IMR-90 (cell line): ENCODE results near the gene RBM15B. TPM values are rescaled to one million over a fixed set of nuclear protein-coding genes. Genes with fewer than 3 reads are reported as not detected.

Experiments used
- ATAC-seq: fragments of 200-7000 bp; cut with Tn5 transposase; 2 replicates; pipeline ENCODE4 v1.9.1; 2020; ENCODE audit warnings: low read depth, mild to moderate bottlenecking, moderate library complexity
- BruUV-seq: library from RNA; stranded (reverse); fragments of 400-500 nt; replicated peaks from 2 replicates; lab custom pipeline; 2021; lab: Mats Ljungman, UMichigan
- CTCF ChIA-PET: fragments of 300-600 bp; formaldehyde crosslinking; extraction: SDS; loops from one replicate; lab custom pipeline; 2021; ENCODE audit warnings: antibody characterized with exemption; lab: Yijun Ruan, JAX
- POLR2A ChIA-PET: fragments of 300-600 bp; sonication (Branson Sonifier 250); formaldehyde crosslinking; loops from one replicate; lab custom pipeline; 2022; ENCODE audit warnings: antibody characterized with exemption; ENCODE audit not compliant: unreplicated experiment; lab: Charles Lee
- DNase-seq: peaks from one replicate; pipeline ENCODE4 v3.0.0; 2013
- H2AFZ ChIP-seq: replicated peaks from 2 replicates; pipeline ENCODE3; 2013; ENCODE audit warnings: low read length, mild to moderate bottlenecking; ENCODE audit not compliant: poor library complexity
- H2AK5ac ChIP-seq: 2 replicates; pipeline ENCODE4 v1.6.1; 2013; ENCODE audit warnings: low read depth, low read length, inconsistent platforms
- H2AK9ac ChIP-seq: replicated peaks from 2 replicates; pipeline ENCODE3; 2013; ENCODE audit warnings: mild to moderate bottlenecking, low read depth, low read length, moderate library complexity; ENCODE audit not compliant: poor library complexity
- H2BK120ac ChIP-seq: 2 replicates; pipeline ENCODE4 v1.6.1; 2013; ENCODE audit warnings: low read depth, low read length, inconsistent platforms
- H2BK15ac ChIP-seq: 3 replicates; pipeline ENCODE4 v1.6.1; 2013; ENCODE audit warnings: low read depth, low read length, inconsistent platforms
- H2BK20ac ChIP-seq: 2 replicates; pipeline ENCODE4 v1.6.1; 2013; ENCODE audit warnings: low read depth, mild to moderate bottlenecking, inconsistent platforms, low read length, moderate library complexity
- H2BK5ac ChIP-seq: 2 replicates; pipeline ENCODE4 v1.6.1; 2013; ENCODE audit warnings: mild to moderate bottlenecking, low read depth, low read length, inconsistent platforms; ENCODE audit not compliant: poor library complexity, severe bottlenecking
- H3K14ac ChIP-seq: replicated peaks from 2 replicates; pipeline ENCODE4 v1.6.1; 2013; ENCODE audit warnings: low read depth, low read length, inconsistent platforms
- H3K18ac ChIP-seq: 2 replicates; pipeline ENCODE4 v1.6.1; 2013; ENCODE audit warnings: low read depth, low read length, control low read depth
- H3K23ac ChIP-seq: 2 replicates; pipeline ENCODE4 v1.6.1; 2013; ENCODE audit warnings: low read depth, low read length, inconsistent platforms
- H3K27ac ChIP-seq: 2 replicates; pipeline ENCODE4 v1.5.1; 2013; ENCODE audit warnings: mild to moderate bottlenecking, control low read depth, low read length; ENCODE audit not compliant: insufficient read depth
- H3K27me3 ChIP-seq: 2 replicates; pipeline ENCODE4 v1.6.1; 2013; ENCODE audit warnings: low read length; ENCODE audit not compliant: control insufficient read depth, insufficient read depth
- H3K36me3 ChIP-seq: 2 replicates; pipeline ENCODE4 v1.6.1; 2013; ENCODE audit warnings: low read length, mixed read lengths; ENCODE audit not compliant: control insufficient read depth, insufficient read depth
- H3K4ac ChIP-seq: 2 replicates; pipeline ENCODE4 v1.6.1; 2013; ENCODE audit warnings: low read depth, low read length, inconsistent platforms
- H3K4me1 ChIP-seq: 2 replicates; pipeline ENCODE4 v1.6.1; 2013; ENCODE audit warnings: low read length, mixed read lengths; ENCODE audit not compliant: control insufficient read depth, insufficient read depth
- H3K4me2 ChIP-seq: 2 replicates; pipeline ENCODE4 v1.6.1; 2013; ENCODE audit warnings: low read depth, mild to moderate bottlenecking, control low read depth, low read length, moderate library complexity
- H3K4me3 ChIP-seq: 2 replicates; pipeline ENCODE4 v1.5.1; 2013; ENCODE audit warnings: low read depth, mild to moderate bottlenecking, control low read depth, low read length, moderate library complexity; ENCODE audit not compliant: insufficient read depth
- H3K56ac ChIP-seq: 2 replicates; pipeline ENCODE4 v1.6.1; 2013; ENCODE audit warnings: low read length, inconsistent platforms; ENCODE audit not compliant: insufficient read depth; ENCODE audit errors: extremely low read depth
- H3K79me1 ChIP-seq, 2 experiments: 2 replicates each; pipeline ENCODE4 v1.6.1; 2013; ENCODE audit warnings: low read length in 2 of 2, inconsistent platforms in 1 of 2, low read depth in 1 of 2
- H3K9ac ChIP-seq: 2 replicates; pipeline ENCODE4 v1.6.1; 2013; ENCODE audit warnings: low read depth, low read length, control low read depth
- H3K9me1 ChIP-seq: 2 replicates; pipeline ENCODE4 v1.6.1; 2013; ENCODE audit warnings: low read length, inconsistent platforms; ENCODE audit not compliant: insufficient read depth
- H3K9me3 ChIP-seq: 2 replicates; pipeline ENCODE4 v1.6.1; 2013; ENCODE audit warnings: low read length; ENCODE audit not compliant: control insufficient read depth, insufficient read depth
- H4K20me1 ChIP-seq: 2 replicates; pipeline ENCODE4 v1.6.1; 2013; ENCODE audit warnings: low read length, inconsistent platforms; ENCODE audit not compliant: insufficient read depth
- H4K5ac ChIP-seq: 2 replicates; pipeline ENCODE4 v1.6.1; 2013; ENCODE audit warnings: mild to moderate bottlenecking, low read depth, low read length, control low read depth
- H4K8ac ChIP-seq, 2 experiments: 2 replicates each; pipeline ENCODE4 v1.6.1; 2013; ENCODE audit warnings: low read depth in 2 of 2, low read length in 2 of 2, control low read depth in 1 of 2, inconsistent platforms in 1 of 2
- H4K91ac ChIP-seq: 2 replicates; pipeline ENCODE4 v1.6.1; 2013; ENCODE audit warnings: low read depth, low read length, inconsistent platforms; ENCODE audit not compliant: insufficient read depth
- MAFK ChIP-seq: IDR thresholded peaks from 2 replicates; pipeline ENCODE4 v1.6.1; 2012; ENCODE audit warnings: low read depth, low read length, improper control_type of control experiment
- RAD21 ChIP-seq: IDR thresholded peaks from 2 replicates; pipeline ENCODE4 v1.6.1; 2012; ENCODE audit warnings: low read length, improper control_type of control experiment
- dilution Hi-C: fragments of 300-500 bp; cut with HindIII; formaldehyde crosslinking; loops from one replicate; pipeline ENCODE4 v1.14.3; 2018; ENCODE audit warnings: low sequenced_read_pairs; ENCODE audit not compliant: unreplicated experiment
- in situ Hi-C: fragments of 300-500 bp; cut with MboI; formaldehyde crosslinking; loops from 3 replicates; pipeline ENCODE4 v1.14.3; 2019; ENCODE audit warnings: low sequenced_read_pairs, inconsistent platforms, mixed read lengths
- intact Hi-C: fragments of 100-400 bp; cut with micrococcal nuclease; formaldehyde crosslinking; loops from 2 replicates; pipeline ENCODE4 v1.10.0; 2022
- polyA plus RNA-seq, 3 experiments: library from polyadenylated mRNA; depleted of rRNA; stranded (reverse); fragments of >200 nt; gene quantifications; 2 replicates each; pipeline ENCODE4 v1.2.3, GENCODE V29; 2012; ENCODE audit warnings: low replicate concordance in 1 of 3
- total RNA-seq: library from RNA; depleted of rRNA; stranded (reverse); fragments of >200 nt; gene quantifications from 2 replicates; pipeline ENCODE4 v1.2.3, GENCODE V29; 2012
- TF ChIP-seq, protein P1 (sequence below): conservative IDR thresholded peaks from 2 replicates; pipeline ENCODE4 v1.5.1; 2012; ENCODE audit warnings: mild to moderate bottlenecking, low read depth, low read length, improper control_type of control experiment

Gene RBM15B
- total and polyA plus RNA-seq, 2 of the 4 experiments (the other 2 are of a cell fraction): 16.2 to 17.4 TPM

DNA sequence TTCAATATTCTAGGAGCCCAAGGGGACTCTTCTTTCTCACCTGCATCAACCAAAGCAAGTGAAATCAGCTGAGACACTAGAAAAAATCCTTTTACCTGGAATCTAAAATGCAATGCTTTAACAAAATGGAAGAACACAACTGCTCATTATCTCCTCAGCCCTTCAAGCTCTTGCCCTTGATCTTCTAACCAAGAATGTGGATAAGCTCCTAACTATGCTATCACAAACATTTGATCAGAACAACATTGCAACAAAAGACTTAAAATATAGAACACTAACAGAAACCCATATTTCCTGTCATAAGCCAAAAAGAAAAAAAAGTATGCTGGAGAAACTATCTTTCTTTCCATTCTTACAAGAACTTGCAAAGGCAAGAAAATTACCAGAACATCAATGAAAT, 12.6 kb downstream of the RBM15B start:
- POLR2A ChIA-PET: no interaction called here
- H4K5ac ChIP-seq: no peak overlapping the region
- CTCF ChIA-PET: no interaction called here
- no peak overlapping the region for H3K4me2 ChIP-seq
- no peak overlapping the region for H3K18ac ChIP-seq
- no peak overlapping the region for H2BK120ac ChIP-seq
- no peak overlapping the region for H3K9ac ChIP-seq
- no peak for TF ChIP-seq RAD21
- TF ChIP-seq, protein P1, sequence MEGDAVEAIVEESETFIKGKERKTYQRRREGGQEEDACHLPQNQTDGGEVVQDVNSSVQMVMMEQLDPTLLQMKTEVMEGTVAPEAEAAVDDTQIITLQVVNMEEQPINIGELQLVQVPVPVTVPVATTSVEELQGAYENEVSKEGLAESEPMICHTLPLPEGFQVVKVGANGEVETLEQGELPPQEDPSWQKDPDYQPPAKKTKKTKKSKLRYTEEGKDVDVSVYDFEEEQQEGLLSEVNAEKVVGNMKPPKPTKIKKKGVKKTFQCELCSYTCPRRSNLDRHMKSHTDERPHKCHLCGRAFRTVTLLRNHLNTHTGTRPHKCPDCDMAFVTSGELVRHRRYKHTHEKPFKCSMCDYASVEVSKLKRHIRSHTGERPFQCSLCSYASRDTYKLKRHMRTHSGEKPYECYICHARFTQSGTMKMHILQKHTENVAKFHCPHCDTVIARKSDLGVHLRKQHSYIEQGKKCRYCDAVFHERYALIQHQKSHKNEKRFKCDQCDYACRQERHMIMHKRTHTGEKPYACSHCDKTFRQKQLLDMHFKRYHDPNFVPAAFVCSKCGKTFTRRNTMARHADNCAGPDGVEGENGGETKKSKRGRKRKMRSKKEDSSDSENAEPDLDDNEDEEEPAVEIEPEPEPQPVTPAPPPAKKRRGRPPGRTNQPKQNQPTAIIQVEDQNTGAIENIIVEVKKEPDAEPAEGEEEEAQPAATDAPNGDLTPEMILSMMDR: no peak
- TF ChIP-seq MAFK: no peak
- no peak overlapping the region for H2BK20ac ChIP-seq
- peaks cover 9% of the 10 kb centered on the region; the same call in 1 of the 2 replicates for H3K9me1 ChIP-seq
- no peak overlapping the region for H3K14ac ChIP-seq
- H2AK5ac ChIP-seq: no peak overlapping the region
- no peak overlapping the region for H3K4ac ChIP-seq
- no peaks in the 10 kb centered on the region for H4K20me1 ChIP-seq
- H3K56ac ChIP-seq: no peak overlapping the region
- H3K4me3 ChIP-seq: no peak overlapping the region
- no peak overlapping the region for H3K23ac ChIP-seq
- BruUV-seq: no TSS peak
- H3K4me1 ChIP-seq: no peaks in the 10 kb centered on the region
- ATAC-seq (no peak), DNase-seq (no peak)
- no peaks in the 10 kb centered on the region for H3K9me3 ChIP-seq
- no peak overlapping the region for H2AK9ac ChIP-seq
- H2BK5ac ChIP-seq: no peak overlapping the region
- H3K36me3 ChIP-seq: peaks cover 20% of the 10 kb centered on the region
- in situ Hi-C loops: no loop called here
- H3K27ac ChIP-seq: no peak overlapping the region
- peaks cover 13 to 18% of the 10 kb centered on the region in 2 experiments; a peak in 2 of 4 replicates for H3K79me1 ChIP-seq
- no peaks in the 10 kb centered on the region for H3K27me3 ChIP-seq
- H2BK15ac ChIP-seq: no peak overlapping the region
- no peak overlapping the region for H2AFZ ChIP-seq
- dilution Hi-C loops: no loop called here
- no peak overlapping the region for H4K91ac ChIP-seq
- intact Hi-C loops: no loop called here
- no peak overlapping the region for H4K8ac ChIP-seq
